H9 (cell line): ENCODE results near the gene RRP36. TPM values are rescaled to one million over a fixed set of nuclear protein-coding genes. Genes with fewer than 3 reads are reported as not detected.
A peak's percentile ranks its signal among the peaks of the same experiment; 100 is the strongest.

Source experiments
- DNase-seq: peaks from one replicate; pipeline ENCODE4 v3.0.0-alpha.2; 2017
- H2AFZ ChIP-seq: one replicate; pipeline ENCODE4 v1.6.1; 2013; ENCODE audit warnings: mild to moderate bottlenecking, low read length, control low read depth, moderate library complexity
- H2AK5ac ChIP-seq: 2 replicates; pipeline ENCODE4 v1.6.1; 2013; ENCODE audit warnings: low read length, control low read depth, mixed read lengths; ENCODE audit not compliant: insufficient read length
- H2BK120ac ChIP-seq: one replicate; pipeline ENCODE4 v1.6.1; 2013; ENCODE audit warnings: low read depth, mild to moderate bottlenecking, low read length, control low read depth, inconsistent platforms; ENCODE audit not compliant: poor library complexity, severe bottlenecking
- H2BK12ac ChIP-seq: 2 replicates; pipeline ENCODE4 v1.6.1; 2013; ENCODE audit warnings: low read length, control low read depth, mixed read lengths, low read depth; ENCODE audit not compliant: insufficient read length
- H2BK15ac ChIP-seq: 2 replicates; pipeline ENCODE4 v1.6.1; 2013; ENCODE audit warnings: low read depth, low read length, control low read depth
- H2BK20ac ChIP-seq: one replicate; pipeline ENCODE4 v1.6.1; 2013; ENCODE audit warnings: low read depth, mild to moderate bottlenecking, low read length, control low read depth, inconsistent platforms; ENCODE audit not compliant: poor library complexity, severe bottlenecking
- H2BK5ac ChIP-seq: 2 replicates; pipeline ENCODE4 v1.6.1; 2013; ENCODE audit warnings: low read length, control low read depth, mixed read lengths; ENCODE audit not compliant: insufficient read length
- H3K14ac ChIP-seq: 2 replicates; pipeline ENCODE4 v1.6.1; 2013; ENCODE audit warnings: low read length, control low read depth; ENCODE audit not compliant: insufficient read depth
- H3K18ac ChIP-seq: 2 replicates; pipeline ENCODE4 v1.6.1; 2013; ENCODE audit warnings: low read depth, mild to moderate bottlenecking, mixed read lengths, low read length, control low read depth; ENCODE audit not compliant: insufficient read length
- H3K23ac ChIP-seq: 2 replicates; pipeline ENCODE4 v1.6.1; 2013; ENCODE audit warnings: low read length, control low read depth, mixed read lengths, low read depth; ENCODE audit not compliant: insufficient read length
- H3K23me2 ChIP-seq: 2 replicates; pipeline ENCODE4 v1.6.1; 2013; ENCODE audit warnings: low read depth, mild to moderate bottlenecking, mixed read lengths, low read length, control low read depth; ENCODE audit not compliant: insufficient read length, poor library complexity, severe bottlenecking
- H3K27ac ChIP-seq: 2 replicates; pipeline ENCODE4 v1.5.1; 2013; ENCODE audit warnings: low read length, control low read depth, mixed read lengths, low read depth; ENCODE audit not compliant: insufficient read length
- H3K27me3 ChIP-seq: 2 replicates; pipeline ENCODE4 v1.6.1; 2013; ENCODE audit warnings: low read length, control low read depth, inconsistent platforms; ENCODE audit not compliant: insufficient read depth
- H3K4ac ChIP-seq: 2 replicates; pipeline ENCODE4 v1.6.1; 2013; ENCODE audit warnings: low read depth, mild to moderate bottlenecking, control low read depth, inconsistent platforms, low read length, moderate library complexity
- H3K4me1 ChIP-seq: 2 replicates; pipeline ENCODE4 v1.6.1; 2013; ENCODE audit warnings: low read length, control low read depth, inconsistent platforms; ENCODE audit not compliant: insufficient read depth
- H3K4me2 ChIP-seq: 2 replicates; pipeline ENCODE4 v1.6.1; 2013; ENCODE audit warnings: low read length, control low read depth, mixed read lengths; ENCODE audit not compliant: insufficient read length, insufficient read depth
- H3K56ac ChIP-seq: 2 replicates; pipeline ENCODE4 v1.6.1; 2013; ENCODE audit warnings: low read depth, mild to moderate bottlenecking, mixed read lengths, low read length, control low read depth; ENCODE audit not compliant: insufficient read length
- H3K79me1 ChIP-seq: 2 replicates; pipeline ENCODE4 v1.6.1; 2013; ENCODE audit warnings: low read depth, mild to moderate bottlenecking, moderate library complexity, low read length, control low read depth, inconsistent platforms; ENCODE audit not compliant: insufficient read depth, poor library complexity, severe bottlenecking
- H3K79me2 ChIP-seq: 2 replicates; pipeline ENCODE4 v1.6.1; 2013; ENCODE audit warnings: low read length, control low read depth, inconsistent platforms; ENCODE audit not compliant: insufficient read depth
- H3K9ac ChIP-seq: 2 replicates; pipeline ENCODE4 v1.6.1; 2013; ENCODE audit warnings: low read length, control low read depth, mixed read lengths; ENCODE audit not compliant: insufficient read length; ENCODE audit errors: extremely low read depth
- H3K9me3 ChIP-seq: one replicate; pipeline ENCODE4 v1.6.1; 2013; ENCODE audit warnings: low read depth, low read length, inconsistent platforms; ENCODE audit not compliant: control insufficient read depth
- H3T11ph ChIP-seq: one replicate; pipeline ENCODE4 v1.6.1; 2013; ENCODE audit warnings: mild to moderate bottlenecking, low read length, control low read depth, inconsistent platforms
- H4K20me1 ChIP-seq: one replicate; pipeline ENCODE4 v1.6.1; 2013; ENCODE audit not compliant: control insufficient read depth, insufficient read length, insufficient read depth
- H4K5ac ChIP-seq: 2 replicates; pipeline ENCODE4 v1.6.1; 2013; ENCODE audit warnings: low read depth, mild to moderate bottlenecking, mixed read lengths, low read length, control low read depth; ENCODE audit not compliant: insufficient read length
- H4K8ac ChIP-seq: replicated peaks from 2 replicates; pipeline ENCODE4 v1.6.1; 2013; ENCODE audit warnings: low read length, control low read depth, mixed read lengths, low read depth; ENCODE audit not compliant: insufficient read length
- H4K91ac ChIP-seq: 2 replicates; pipeline ENCODE4 v1.6.1; 2013; ENCODE audit warnings: low read depth, mild to moderate bottlenecking, moderate library complexity, mixed read lengths, low read length, control low read depth; ENCODE audit not compliant: insufficient read length
- H3K27ac Mint-ChIP-seq, 3 experiments: 2 replicates in 2 of 3; 3 replicates in 1 of 3; pipeline ENCODE4 v1.8.0; 2020 to 2021; ENCODE audit warnings: mixed read lengths in 3 of 3, mild to moderate bottlenecking in 1 of 3, moderate library complexity in 1 of 3
- H3K27me3 Mint-ChIP-seq: 2 replicates; pipeline ENCODE4 v1.8.0; 2021; ENCODE audit warnings: low read depth, mild to moderate bottlenecking, moderate library complexity, mixed read lengths
- H3K36me3 Mint-ChIP-seq, 3 experiments: 2 replicates in 2 of 3; 3 replicates in 1 of 3; pipeline ENCODE4 v1.8.0; 2020 to 2021; ENCODE audit warnings: low read depth in 3 of 3, mixed read lengths in 3 of 3; ENCODE audit not compliant: insufficient read depth in 1 of 3
- H3K4me1 Mint-ChIP-seq, 2 experiments: 2 replicates each; pipeline ENCODE4 v1.8.0; 2020; ENCODE audit warnings: mixed read lengths in 2 of 2
- H3K4me3 Mint-ChIP-seq, 2 experiments: 2 replicates in 1 of 2; 3 replicates in 1 of 2; pipeline ENCODE4 v1.8.0; 2020 to 2021; ENCODE audit warnings: mild to moderate bottlenecking in 2 of 2, mixed read lengths in 2 of 2, moderate library complexity in 1 of 2
- H3K9me3 Mint-ChIP-seq, 2 experiments: 2 replicates in 1 of 2; 3 replicates in 1 of 2; pipeline ENCODE4 v1.8.0; 2020; ENCODE audit warnings: mild to moderate bottlenecking in 2 of 2, mixed read lengths in 2 of 2, moderate library complexity in 1 of 2
- WGBS: extraction: QIAGEN DNeasy Blood & Tissue Kit; methylation state at CpG from one replicate; pipeline ENCODE4 v1.1.7; 2013; ENCODE audit warnings: missing lambda C conversion rate, low lambda C conversion rate, mixed read lengths; ENCODE audit not compliant: insufficient read length; ENCODE audit errors: extremely low coverage; 5-methylcytosine and 5-hydroxymethylcytosine counted together
- total RNA-seq: library from RNA; stranded (reverse); gene quantifications from 2 replicates; pipeline ENCODE4 v1.2.1, GENCODE V29; 2021
- TF ChIP-seq, protein P1 (sequence below): fragments of 200-600 bp; sonication (generic); conservative IDR thresholded peaks from 3 replicates; pipeline ENCODE4 v1.8.0; 2021; ENCODE audit warnings: antibody characterized with exemption, mild to moderate bottlenecking

Gene RRP36
- total RNA-seq, 1 experiment from 2014 or later = 117 TPM

DNA sequence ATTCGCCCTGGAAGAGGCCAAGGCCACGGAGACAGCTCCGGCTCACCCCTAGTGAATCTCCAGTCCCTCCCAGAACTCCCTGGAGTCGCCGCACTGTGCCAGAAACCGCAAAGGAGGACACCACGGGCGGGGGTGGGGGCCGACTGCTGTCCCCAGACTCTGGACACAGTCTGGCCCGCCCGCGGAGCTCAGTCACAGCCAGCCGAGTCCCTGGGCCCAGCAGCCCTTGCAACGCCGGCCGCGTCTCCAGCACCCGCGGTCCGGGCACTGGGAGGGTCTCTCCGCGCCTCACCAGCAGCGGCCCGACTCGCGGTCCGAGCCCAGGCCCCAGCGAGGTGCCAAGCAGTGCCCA is 43.0 kb upstream of the RRP36 start:
- peak overlapping the region; percentile 83 to 87 for H3K4me3 Mint-ChIP-seq
- H3K4me1 ChIP-seq = no peaks in the 10 kb centered on the region; the same call in 1 of the 2 replicates
- H4K91ac ChIP-seq = no peak overlapping the region
- H3K79me1 ChIP-seq = no peaks in the 10 kb centered on the region
- no peak overlapping the region for H3T11ph ChIP-seq
- peaks cover 4 to 10% (median 7%) of the 10 kb centered on the region in 3 experiments; a peak in 4 of 7 replicates for H3K36me3 Mint-ChIP-seq
- peaks cover 11% of the 10 kb centered on the region for H3K23me2 ChIP-seq
- H3K27ac Mint-ChIP-seq = peak overlapping the region in 2 of 3 experiments; percentile 44 to 53; a peak in 2 of 7 replicates
- H2BK20ac ChIP-seq = no peak overlapping the region
- H3K23ac ChIP-seq = no peak overlapping the region
- H4K5ac ChIP-seq = no peak overlapping the region
- H2AFZ ChIP-seq = no peak overlapping the region
- TF ChIP-seq, protein P1, sequence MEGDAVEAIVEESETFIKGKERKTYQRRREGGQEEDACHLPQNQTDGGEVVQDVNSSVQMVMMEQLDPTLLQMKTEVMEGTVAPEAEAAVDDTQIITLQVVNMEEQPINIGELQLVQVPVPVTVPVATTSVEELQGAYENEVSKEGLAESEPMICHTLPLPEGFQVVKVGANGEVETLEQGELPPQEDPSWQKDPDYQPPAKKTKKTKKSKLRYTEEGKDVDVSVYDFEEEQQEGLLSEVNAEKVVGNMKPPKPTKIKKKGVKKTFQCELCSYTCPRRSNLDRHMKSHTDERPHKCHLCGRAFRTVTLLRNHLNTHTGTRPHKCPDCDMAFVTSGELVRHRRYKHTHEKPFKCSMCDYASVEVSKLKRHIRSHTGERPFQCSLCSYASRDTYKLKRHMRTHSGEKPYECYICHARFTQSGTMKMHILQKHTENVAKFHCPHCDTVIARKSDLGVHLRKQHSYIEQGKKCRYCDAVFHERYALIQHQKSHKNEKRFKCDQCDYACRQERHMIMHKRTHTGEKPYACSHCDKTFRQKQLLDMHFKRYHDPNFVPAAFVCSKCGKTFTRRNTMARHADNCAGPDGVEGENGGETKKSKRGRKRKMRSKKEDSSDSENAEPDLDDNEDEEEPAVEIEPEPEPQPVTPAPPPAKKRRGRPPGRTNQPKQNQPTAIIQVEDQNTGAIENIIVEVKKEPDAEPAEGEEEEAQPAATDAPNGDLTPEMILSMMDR = no peak
- no peak overlapping the region for H4K8ac ChIP-seq
- no peaks in the 10 kb centered on the region for H3K9me3 Mint-ChIP-seq
- no peak overlapping the region for H3K4ac ChIP-seq
- peaks cover 13 to 17% of the 10 kb centered on the region in 2 experiments for H3K4me1 Mint-ChIP-seq
- no peak overlapping the region for H3K56ac ChIP-seq
- H3K18ac ChIP-seq = no peak overlapping the region
- no CpG with 5 or more reads among the region's 28 CpGs for WGBS
- no peak overlapping the region for H2BK15ac ChIP-seq
- no peak overlapping the region for H2BK120ac ChIP-seq
- H3K14ac ChIP-seq = no peak overlapping the region
- no peak overlapping the region for H2BK5ac ChIP-seq
- H3K27ac ChIP-seq = no peak overlapping the region
- no peaks in the 10 kb centered on the region for H4K20me1 ChIP-seq
- H3K79me2 ChIP-seq = no peaks in the 10 kb centered on the region
- no peaks in the 10 kb centered on the region for H3K9me3 ChIP-seq
- H3K27me3 ChIP-seq = no peaks in the 10 kb centered on the region
- H3K27me3 Mint-ChIP-seq = no peaks in the 10 kb centered on the region
- H2AK5ac ChIP-seq = no peak overlapping the region
- H3K4me2 ChIP-seq = peak overlapping the region; percentile 76
- peak; percentile 41 for DNase-seq
- H2BK12ac ChIP-seq = no peak overlapping the region
- peak overlapping the region; percentile 2 for H3K9ac ChIP-seq
